Small intestine (tissue), 7 donors: ENCODE results near the gene MAP7D3. TPM values are rescaled to one million over a fixed set of nuclear protein-coding genes. Genes with fewer than 3 reads are reported as not detected.

Experiments used
- DNase-seq, 2 donors: peaks; one replicate each; pipeline versions ENCODE4 v3.0.0 to v3.0.0-alpha.2; 2013
- FAIRE-seq: peaks from 2 replicates; lab custom pipeline; 2012; peaks lifted over from hg19 to GRCh38; lab: Jason Lieb, UNC
- H3K27ac ChIP-seq, 3 donors: one replicate each; pipeline ENCODE4 v1.5.1; 2013; ENCODE audit warnings: low read length in 2 of 3, mild to moderate bottlenecking in 2 of 3, control low read depth in 1 of 3, inconsistent platforms in 1 of 3, low read depth in 1 of 3, moderate library complexity in 1 of 3
- H3K27me3 ChIP-seq, 3 donors: one replicate each; pipeline ENCODE4 v1.6.1; 2013; ENCODE audit warnings: low read length in 3 of 3, inconsistent platforms in 1 of 3; ENCODE audit not compliant: control insufficient read depth in 3 of 3, insufficient read depth in 3 of 3
- H3K36me3 ChIP-seq, 3 donors: one replicate each; pipeline ENCODE4 v1.6.1; 2013; ENCODE audit warnings: low read length in 3 of 3, inconsistent platforms in 1 of 3, low read depth in 1 of 3, mild to moderate bottlenecking in 1 of 3, moderate library complexity in 1 of 3; ENCODE audit not compliant: control insufficient read depth in 3 of 3, insufficient read depth in 2 of 3
- H3K4me1 ChIP-seq, 3 donors: one replicate each; pipeline ENCODE4 v1.6.1; 2013; ENCODE audit warnings: low read length in 2 of 3, inconsistent platforms in 1 of 3, low read depth in 1 of 3, mild to moderate bottlenecking in 1 of 3, moderate library complexity in 1 of 3; ENCODE audit not compliant: control insufficient read depth in 3 of 3, insufficient read depth in 2 of 3
- H3K4me3 ChIP-seq, 3 donors: one replicate each; pipeline ENCODE4 v1.5.1; 2013; ENCODE audit warnings: low read length in 3 of 3, control low read depth in 1 of 3, inconsistent platforms in 1 of 3, low read depth in 1 of 3, mild to moderate bottlenecking in 1 of 3, moderate library complexity in 1 of 3
- H3K9me3 ChIP-seq, 2 donors: one replicate each; pipeline ENCODE4 v1.6.1; 2013; ENCODE audit warnings: low read depth in 1 of 2, low read length in 1 of 2; ENCODE audit not compliant: control insufficient read depth in 2 of 2, insufficient read depth in 1 of 2
- WGBS, 3 donors: extraction: QIAGEN DNeasy Blood & Tissue Kit; methylation state at CpG; one replicate each; pipeline ENCODE4 v1.1.7; 2013; 5-methylcytosine and 5-hydroxymethylcytosine counted together
- polyA plus RNA-seq, 4 donors: library from polyadenylated mRNA; stranded (reverse) in 3 of 4; unstranded in 1 of 4; fragments of 200-250 nt in 3 of 4; fragments of 120-200 nt in 1 of 4; gene quantifications; one replicate each; pipeline versions ENCODE4 v1.2.1 to v1.2.3, GENCODE V29; 2013
- donor health status: healthy with polysubstance abuse.
- donor health status: control.
- donor health status: control.
- donor health status: Bipolar disorder and iron deficiency.
- donor health status: healthy.

Gene MAP7D3
- polyA plus RNA-seq, 4 donors: 0.81 to 3.0 (median 2.7) TPM; not detected in 1

GRCh38 chrX:136201601-136202000 is 49.6 kb downstream of the MAP7D3 start:
- H3K4me3 ChIP-seq: no peak overlapping the region
- 84 to 93% (median 90%) methylated on average over 5 of the region's 5 CpGs for WGBS, 3 donors
- FAIRE-seq (no peak), DNase-seq (no peak)
- no peaks in the 10 kb centered on the region for H3K36me3 ChIP-seq
- no peaks in the 10 kb centered on the region for H3K4me1 ChIP-seq
- H3K27ac ChIP-seq: peak overlapping the region in 1 of 3 donors; percentile 62
- H3K27me3 ChIP-seq: no peaks in the 10 kb centered on the region
- H3K9me3 ChIP-seq: no peaks in the 10 kb centered on the region

DNA sequence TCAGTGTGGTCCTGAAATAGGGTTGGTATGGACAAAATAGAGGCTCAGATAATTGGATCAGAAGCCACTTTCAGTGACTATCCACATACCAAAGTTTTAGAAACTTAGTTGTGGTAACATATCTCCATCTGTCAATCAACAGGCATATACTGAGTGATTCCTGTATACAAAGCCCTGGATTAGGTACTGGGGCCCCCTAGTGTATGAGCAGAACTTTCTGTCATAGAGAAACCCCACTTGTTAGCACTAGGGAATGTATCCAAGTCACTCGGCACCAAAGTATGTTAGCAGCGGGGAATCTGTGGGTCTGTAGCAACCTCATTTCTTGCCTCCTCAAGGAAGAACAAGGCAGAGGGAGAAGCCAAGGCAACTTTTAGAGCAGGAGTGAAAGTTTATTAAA is 50.7 kb downstream of the MAP7D3 start:
- Histone ChIP-seq H3K27me3 (no peaks in the 10 kb centered on the region), H3K36me3 (no peaks in the 10 kb centered on the region), H3K9me3 (no peaks in the 10 kb centered on the region), H3K4me1 (no peaks in the 10 kb centered on the region), H3K27ac (peak overlapping the region in 1 of 3 donors; percentile 64), H3K4me3 (no peak overlapping the region)
- DNase-seq: peak in 1 of 2 donors; percentile 38
- no peak for FAIRE-seq
- WGBS, 3 donors: 44 to 59% (median 50%) methylated on average over 2 of the region's 2 CpGs

DNA sequence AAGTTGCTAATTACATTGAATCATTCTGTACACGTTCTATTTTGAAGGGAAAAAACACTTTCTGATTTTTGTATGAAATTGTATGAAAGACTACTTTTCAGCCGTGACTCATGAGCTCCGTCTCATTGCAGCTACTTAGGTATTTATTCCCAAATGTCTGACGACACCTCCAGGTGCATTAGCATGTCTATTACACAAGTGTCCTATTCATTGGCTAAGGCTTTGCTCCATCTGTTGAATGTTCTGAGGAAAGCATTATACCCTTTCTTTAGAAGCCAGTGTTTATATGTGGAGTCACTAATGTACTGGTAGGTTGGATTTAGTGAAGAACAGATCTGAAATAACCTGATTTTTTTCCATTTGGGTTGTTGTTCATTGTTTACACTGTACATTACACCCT is 51.8 kb downstream of the MAP7D3 start:
- Histone ChIP-seq H3K9me3 (no peaks in the 10 kb centered on the region), H3K36me3 (no peaks in the 10 kb centered on the region), H3K27ac (no peak overlapping the region), H3K4me3 (no peak overlapping the region), H3K27me3 (no peaks in the 10 kb centered on the region), H3K4me1 (peaks cover 0 to 2% (median 2%) of the 10 kb centered on the region in 3 donors)
- FAIRE-seq: no peak
- 68 to 88% (median 81%) methylated on average over 4 of the region's 4 CpGs for WGBS, 3 donors
- no peak for DNase-seq

DNA sequence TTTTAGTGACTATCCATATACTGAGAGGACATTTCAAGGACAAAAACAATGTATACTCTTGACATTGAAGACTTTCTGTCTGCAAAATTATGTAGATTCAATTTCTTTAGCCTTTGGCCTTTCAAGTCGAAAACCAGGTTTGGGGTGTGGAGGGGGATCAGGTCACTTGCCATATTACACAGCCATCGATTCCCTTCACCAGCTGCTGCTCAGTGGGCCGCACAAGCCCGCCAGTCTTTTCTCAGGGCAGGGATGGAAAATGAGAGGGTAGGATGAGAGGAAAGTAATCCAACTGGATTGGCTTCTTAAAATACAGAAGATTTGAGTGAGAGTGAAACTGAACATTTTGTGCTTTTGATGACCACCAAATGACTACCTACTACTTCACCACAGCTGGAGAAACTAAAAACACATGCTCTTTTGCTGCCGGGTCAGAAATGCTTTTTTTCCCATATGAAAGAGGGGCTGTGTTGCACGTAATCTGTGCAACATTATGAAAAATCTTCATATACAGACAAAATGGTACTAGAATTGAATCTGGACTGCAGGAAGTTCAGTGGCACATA is 52.4 kb downstream of the MAP7D3 start:
- WGBS, 3 donors: 79 to 91% (median 79%) methylated on average over 6 of the region's 6 CpGs
- FAIRE-seq: no peak
- no peaks in the 10 kb centered on the region for H3K36me3 ChIP-seq
- H3K27me3 ChIP-seq: no peaks in the 10 kb centered on the region
- H3K4me1 ChIP-seq: peaks cover 0 to 2% (median 2%) of the 10 kb centered on the region in 3 donors
- H3K27ac ChIP-seq: no peak overlapping the region
- no peaks in the 10 kb centered on the region for H3K9me3 ChIP-seq
- DNase-seq: no peak
- H3K4me3 ChIP-seq: no peak overlapping the region

- Histone ChIP-seq H3K36me3 (no peaks in the 10 kb centered on the region), H3K9me3 (no peaks in the 10 kb centered on the region), H3K4me3 (no peak overlapping the region), H3K27me3 (no peaks in the 10 kb centered on the region), H3K4me1 (peaks cover 0 to 10% (median 2%) of the 10 kb centered on the region in 3 donors), H3K27ac (no peak overlapping the region)
- no peak for FAIRE-seq
- no peak for DNase-seq
Observed at GRCh38 chrX:136198010-136198409, 53.2 kb downstream of the MAP7D3 start.

DNA sequence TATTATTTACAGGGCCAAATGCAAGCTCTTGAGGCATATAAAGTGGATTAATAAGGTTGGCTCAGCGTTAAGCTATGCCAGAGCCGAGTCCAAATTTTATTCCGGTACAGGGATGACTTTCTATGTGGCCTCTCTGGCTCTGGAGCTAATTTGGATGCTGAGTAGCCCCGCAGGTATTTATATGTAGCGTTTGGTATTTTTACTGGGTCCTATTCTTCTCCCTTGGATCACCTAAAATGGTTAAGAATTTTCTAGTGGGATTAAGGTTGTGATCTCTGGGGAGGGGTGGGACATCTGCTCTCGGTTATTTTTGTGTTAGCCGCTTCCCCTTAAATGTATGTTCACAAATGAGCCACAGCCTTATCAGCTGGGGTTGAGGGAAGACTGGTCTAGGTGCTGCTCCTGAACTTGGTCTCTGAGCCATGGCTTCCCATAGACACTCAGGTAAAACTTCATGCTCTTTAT is 54.5 kb downstream of the MAP7D3 start:
- FAIRE-seq (no peak), DNase-seq (no peak)
- Histone ChIP-seq H3K4me3 (no peak overlapping the region), H3K27ac (peak overlapping the region in 1 of 3 donors; percentile 49), H3K36me3 (no peaks in the 10 kb centered on the region), H3K27me3 (no peaks in the 10 kb centered on the region), H3K4me1 (peaks cover 0 to 10% (median 2%) of the 10 kb centered on the region in 3 donors), H3K9me3 (no peaks in the 10 kb centered on the region)
- 72 to 87% (median 80%) methylated on average over 7 of the region's 7 CpGs for WGBS, 3 donors

DNA sequence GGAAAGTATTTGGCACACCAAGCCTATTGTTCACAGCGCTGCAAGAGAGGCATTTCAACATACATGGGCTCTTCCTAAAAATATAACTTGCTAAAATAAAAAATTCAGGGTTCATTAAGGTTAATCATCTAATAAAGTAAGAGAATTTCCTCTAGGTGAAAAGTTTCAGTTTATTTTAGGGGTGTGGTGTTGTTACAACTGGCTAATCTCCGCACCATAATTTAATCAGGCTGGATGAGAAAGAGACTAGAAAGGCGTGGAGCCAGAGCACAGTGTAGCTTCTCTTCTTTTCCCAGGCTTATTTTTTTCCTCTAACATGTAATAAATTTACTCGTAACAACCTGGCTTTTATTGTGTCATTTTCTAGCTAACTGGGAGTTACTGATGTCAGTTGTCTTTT is 56.0 kb downstream of the MAP7D3 start:
- no peak overlapping the region for H3K4me3 ChIP-seq
- FAIRE-seq: no peak
- no peak overlapping the region for H3K27ac ChIP-seq

DNA sequence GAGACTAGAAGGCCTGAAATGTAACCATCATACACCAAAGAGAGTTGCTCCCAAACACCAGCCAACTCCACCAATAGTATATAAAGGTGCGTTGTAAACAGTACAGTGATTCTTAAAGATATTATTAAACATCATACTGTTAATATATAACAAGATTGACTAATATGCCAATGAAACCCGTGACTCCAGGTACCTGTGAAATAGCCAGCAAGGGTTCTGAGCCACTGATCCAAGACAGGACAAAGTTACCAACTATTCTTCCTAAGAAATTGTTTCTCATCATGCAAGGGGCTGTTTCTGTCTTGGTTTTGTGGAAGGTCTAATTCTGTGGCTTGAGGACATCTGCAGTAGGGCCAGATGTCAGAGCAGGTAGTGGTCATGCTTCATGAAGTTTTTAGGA is 56.7 kb downstream of the MAP7D3 start:
- Histone ChIP-seq H3K9me3 (no peaks in the 10 kb centered on the region), H3K4me1 (peaks cover 0 to 10% (median 2%) of the 10 kb centered on the region in 3 donors), H3K4me3 (no peak overlapping the region), H3K27me3 (no peaks in the 10 kb centered on the region), H3K27ac (peak overlapping the region in 1 of 3 donors; percentile 44), H3K36me3 (no peaks in the 10 kb centered on the region)
- WGBS, 3 donors: 19 to 69% (median 37%) methylated on average over 2 of the region's 2 CpGs
- FAIRE-seq: no peak
- DNase-seq: no peak

More for the DNA sequence above, 56.0 kb downstream of the MAP7D3 start:
- DNase-seq: peak in 1 of 2 donors; percentile 53
- no peaks in the 10 kb centered on the region for H3K9me3 ChIP-seq
- no peaks in the 10 kb centered on the region for H3K36me3 ChIP-seq
- H3K27me3 ChIP-seq: no peaks in the 10 kb centered on the region
- 15 to 49% (median 45%) methylated on average over 4 of the region's 4 CpGs for WGBS, 3 donors
- H3K4me1 ChIP-seq: peaks cover 0 to 10% (median 2%) of the 10 kb centered on the region in 3 donors

- H3K4me3 ChIP-seq: no peak overlapping the region
- DNase-seq (no peak), FAIRE-seq (no peak)
- no peaks in the 10 kb centered on the region for H3K36me3 ChIP-seq
- H3K27ac ChIP-seq: peak overlapping the region in 1 of 3 donors; percentile 49
- H3K9me3 ChIP-seq: no peaks in the 10 kb centered on the region
- no peaks in the 10 kb centered on the region for H3K27me3 ChIP-seq
- H3K4me1 ChIP-seq: peaks cover 0 to 10% (median 2%) of the 10 kb centered on the region in 3 donors
- WGBS, 3 donors: 34 to 40% (median 36%) methylated on average over 4 of the region's 4 CpGs
Observed at GRCh38 chrX:136193771-136194170, 57.4 kb downstream of the MAP7D3 start.
